Esophagus muscularis mucosa (tissue), 3 donors: ENCODE measurements around the gene GABRA4.

Experiments used
- CTCF ChIP-seq, 3 experiments: fragments of 200-600 bp in 2 of 3; fragments of 450-650 bp in 1 of 3; sonication (generic) in 2 of 3; IDR thresholded peaks; one replicate each; pipeline ENCODE4 v1.5.1; 2017 to 2019; ENCODE audit warnings: antibody characterized with exemption in 3 of 3, mild to moderate bottlenecking in 2 of 3, moderate library complexity in 1 of 3
- POLR2AphosphoS5 ChIP-seq, 2 donors: sonication (generic); formaldehyde crosslinking; IDR thresholded peaks; one replicate each; pipeline ENCODE4 v1.6.1; 2017; ENCODE audit warnings: antibody characterized with exemption in 2 of 2

- TF ChIP-seq CTCF (IDR thresholded peaks at IDR 0.05) (no peak), POLR2AphosphoS5 (IDR thresholded peaks at IDR 0.05) (no peak)
Measured at GRCh38 chr4:46947541-46947940, 45.8 kb downstream of the GABRA4 start.
